ENCODE measurements around the gene TMA7B.
A peak's percentile ranks its signal among the peaks of the same experiment; 100 is the strongest.

Gene TMA7B

DNA sequence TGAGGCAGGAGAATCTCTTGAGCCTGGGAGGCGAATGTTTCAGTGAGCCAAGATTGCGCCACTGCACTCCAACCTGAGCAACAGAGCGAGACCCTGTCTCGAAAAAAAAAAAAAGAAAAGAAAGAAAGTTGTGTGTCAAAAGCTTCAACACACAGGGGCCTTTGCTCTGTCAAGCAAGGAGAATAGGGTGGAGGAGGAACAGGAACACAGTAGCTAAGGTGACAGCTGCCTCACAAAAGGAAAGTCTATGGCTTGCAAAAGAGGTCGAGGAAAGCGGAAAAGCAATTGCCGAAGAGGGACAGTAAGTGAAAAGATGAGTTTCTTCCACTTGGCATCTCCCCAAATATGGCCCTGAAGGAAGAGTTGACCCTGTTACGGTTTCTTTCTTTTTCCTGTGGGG, 26.5 kb upstream of the TMA7B start:
- no peak for DNase-seq

DNA sequence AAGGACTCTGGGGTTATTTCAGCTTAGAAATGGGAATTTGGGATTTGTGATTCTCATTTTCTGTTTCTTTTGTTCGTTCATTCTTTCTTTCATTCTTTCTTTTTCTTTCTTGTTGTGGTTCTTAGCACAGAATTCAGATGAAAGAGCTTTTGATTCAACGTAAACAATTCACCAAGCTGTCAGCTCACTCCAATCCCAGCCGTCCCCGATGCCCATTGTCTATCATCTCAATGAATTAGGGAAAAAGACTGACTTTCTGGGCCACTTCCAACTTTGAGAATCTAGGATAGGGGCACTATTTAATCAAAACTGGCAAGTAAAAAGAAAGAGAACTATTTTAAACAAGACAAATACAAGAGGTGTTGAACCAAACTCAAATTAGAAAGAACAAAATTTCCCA, 25.1 kb upstream of the TMA7B start:
- DNase-seq = no peak

DNA sequence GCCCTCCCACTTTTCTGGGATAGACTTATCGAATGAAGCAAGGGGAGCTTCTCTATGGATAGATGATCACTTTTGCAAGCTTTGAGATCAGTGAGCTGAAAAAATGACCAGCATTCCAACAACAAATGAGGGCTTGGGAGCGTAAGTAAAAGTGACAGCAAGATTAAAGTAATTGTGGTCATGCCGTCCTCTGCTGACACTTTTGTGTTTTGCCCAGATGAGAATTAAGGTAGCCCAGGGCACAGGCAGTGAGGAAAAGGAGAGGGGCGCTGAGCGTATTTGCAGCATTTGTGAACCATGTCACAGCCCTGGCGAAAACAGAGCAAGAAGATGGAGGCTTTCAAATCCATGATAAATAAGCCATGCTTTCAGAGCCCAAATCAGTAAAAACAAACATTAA, 24.6 kb upstream of the TMA7B start:
- no peak for DNase-seq

GRCh38 chr22:39936523-39937145, 23.6 kb upstream of the TMA7B start:
- DNase-seq = no peak

GRCh38 chr22:39937906-39938305, 22.3 kb upstream of the TMA7B start:
- DNase-seq = no peak

- DNase-seq = peak; percentile 84
Measured at GRCh38 chr22:39938509-39939111, 21.6 kb upstream of the TMA7B start.

GRCh38 chr22:39939830-39940229, 20.4 kb upstream of the TMA7B start:
- DNase-seq = no peak

DNA sequence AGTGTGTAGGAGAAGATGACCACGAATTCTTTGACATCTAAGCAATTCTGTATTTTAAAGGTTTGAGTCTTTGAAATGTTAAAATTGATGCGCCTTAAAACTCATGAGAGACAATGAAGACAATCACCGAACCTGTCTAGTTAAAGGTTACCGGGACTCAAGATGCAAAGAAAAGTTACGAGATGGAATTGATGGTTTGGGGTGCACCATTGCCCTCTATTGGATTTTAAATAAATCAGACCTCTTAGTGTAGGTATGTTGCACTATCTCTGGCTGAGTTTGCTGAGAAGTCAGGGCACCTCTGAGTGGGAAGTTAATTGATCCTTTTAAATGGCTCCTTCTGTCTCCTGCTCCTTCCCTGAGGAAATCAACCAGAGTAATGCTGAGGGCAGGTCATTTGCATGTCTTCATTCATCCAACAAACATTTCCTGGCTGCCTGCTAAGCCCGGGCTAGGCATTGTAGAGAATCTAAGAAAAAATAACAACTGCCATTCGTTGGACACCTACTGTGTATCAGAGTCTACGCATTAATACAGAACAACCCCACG, 19.4 kb upstream of the TMA7B start:
- DNase-seq = no peak

- no peak for DNase-seq
Measured at GRCh38 chr22:39941601-39942000, 18.6 kb upstream of the TMA7B start.

- DNase-seq = no peak
Measured at GRCh38 chr22:39942439-39943230, 17.6 kb upstream of the TMA7B start.

GRCh38 chr22:39943337-39943736, 16.9 kb upstream of the TMA7B start:
- DNase-seq = peak; percentile 71

DNA sequence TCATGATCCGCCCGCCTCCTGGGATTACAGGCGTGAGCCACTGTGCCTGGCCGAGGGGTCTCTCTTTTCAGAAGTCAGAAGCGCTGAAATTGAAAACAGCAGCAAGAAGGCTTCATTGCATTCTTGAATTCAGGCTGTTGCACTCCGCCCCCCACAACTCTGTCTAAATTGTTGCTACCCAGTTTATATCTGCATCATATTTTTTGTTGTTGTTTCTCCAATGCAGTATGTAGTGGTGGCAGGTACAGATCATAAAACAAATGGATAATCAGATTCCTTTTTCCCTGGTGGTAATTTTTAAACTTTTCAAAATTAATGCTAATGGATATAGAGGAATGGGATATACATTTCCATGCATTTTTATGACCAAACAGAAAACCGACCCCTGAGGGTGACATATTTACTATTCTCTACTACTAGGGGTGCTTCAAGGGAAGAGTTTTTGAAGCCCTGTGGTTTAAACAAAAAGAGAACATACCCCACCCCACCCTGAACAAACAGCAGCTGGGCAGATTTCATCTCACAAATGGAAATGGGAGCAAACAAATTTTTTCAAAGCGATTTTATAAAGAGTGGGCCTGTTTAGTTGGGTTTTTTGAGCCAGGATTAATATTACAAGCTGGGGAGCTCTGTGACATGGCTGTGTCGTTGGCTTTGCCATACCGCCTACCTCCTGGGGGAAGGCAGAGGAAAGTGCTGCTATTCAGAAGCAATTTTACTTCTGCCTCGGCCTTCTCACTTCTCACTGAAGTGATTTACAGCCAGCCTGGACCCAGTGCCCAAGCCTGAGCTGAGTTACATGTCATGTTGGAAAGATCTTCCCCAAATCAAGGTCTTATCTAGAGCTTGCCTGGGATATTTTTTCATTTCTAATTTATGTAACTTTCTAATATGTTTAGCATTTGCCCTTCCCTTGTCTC, 16.0 kb upstream of the TMA7B start:
- no peak for DNase-seq

DNA sequence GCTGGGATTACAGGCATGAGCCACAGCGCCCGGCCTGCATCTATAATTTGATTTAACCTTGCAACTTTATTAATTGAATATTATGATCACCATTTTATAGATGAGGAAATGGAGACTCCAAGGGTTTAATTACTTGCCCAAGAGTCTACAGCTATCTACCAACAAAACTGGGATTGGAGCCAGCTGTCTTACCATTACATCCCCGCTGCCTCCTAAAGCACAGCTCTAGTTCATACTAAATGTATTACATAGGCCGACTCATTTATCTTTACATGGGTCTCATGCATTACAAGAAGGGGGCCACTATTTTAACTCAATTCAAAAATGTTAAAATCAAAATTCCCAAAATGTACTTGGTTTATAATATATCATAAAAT, 14.1 kb upstream of the TMA7B start:
- DNase-seq = no peak

DNA sequence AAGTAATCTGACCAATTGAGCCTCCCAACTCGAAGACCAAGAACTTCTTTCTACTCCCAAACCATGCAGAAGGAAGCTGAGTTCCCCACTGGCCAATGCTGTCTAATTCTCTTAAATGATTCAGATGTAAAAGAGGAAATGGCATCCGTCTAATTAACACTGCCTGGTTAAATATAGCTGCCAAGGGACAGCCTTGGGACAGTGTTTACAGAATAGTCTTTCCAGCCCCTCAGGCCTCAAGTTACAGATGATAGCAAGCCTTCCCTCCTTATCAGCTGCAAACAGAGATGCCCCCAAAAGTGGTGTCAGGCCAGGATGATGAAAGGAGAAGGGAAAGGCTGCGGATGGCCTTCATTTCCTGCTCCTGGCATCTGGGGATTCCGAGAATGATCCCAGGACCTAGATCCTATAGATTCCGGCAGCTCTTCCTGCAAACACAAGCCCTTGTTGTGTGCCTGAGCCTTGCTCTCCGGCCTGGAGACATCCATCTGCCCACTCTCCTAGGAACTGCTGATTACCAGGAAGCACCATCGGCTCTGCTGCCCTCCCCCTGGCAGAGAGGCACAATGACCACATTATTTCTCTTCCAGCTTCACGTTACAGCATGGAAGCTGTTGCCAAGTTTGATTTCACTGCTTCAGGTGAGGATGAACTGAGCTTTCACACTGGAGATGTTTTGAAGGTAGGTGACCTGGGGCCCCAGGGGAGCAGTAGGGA, 13.5 kb upstream of the TMA7B start:
- no peak for DNase-seq

DNA sequence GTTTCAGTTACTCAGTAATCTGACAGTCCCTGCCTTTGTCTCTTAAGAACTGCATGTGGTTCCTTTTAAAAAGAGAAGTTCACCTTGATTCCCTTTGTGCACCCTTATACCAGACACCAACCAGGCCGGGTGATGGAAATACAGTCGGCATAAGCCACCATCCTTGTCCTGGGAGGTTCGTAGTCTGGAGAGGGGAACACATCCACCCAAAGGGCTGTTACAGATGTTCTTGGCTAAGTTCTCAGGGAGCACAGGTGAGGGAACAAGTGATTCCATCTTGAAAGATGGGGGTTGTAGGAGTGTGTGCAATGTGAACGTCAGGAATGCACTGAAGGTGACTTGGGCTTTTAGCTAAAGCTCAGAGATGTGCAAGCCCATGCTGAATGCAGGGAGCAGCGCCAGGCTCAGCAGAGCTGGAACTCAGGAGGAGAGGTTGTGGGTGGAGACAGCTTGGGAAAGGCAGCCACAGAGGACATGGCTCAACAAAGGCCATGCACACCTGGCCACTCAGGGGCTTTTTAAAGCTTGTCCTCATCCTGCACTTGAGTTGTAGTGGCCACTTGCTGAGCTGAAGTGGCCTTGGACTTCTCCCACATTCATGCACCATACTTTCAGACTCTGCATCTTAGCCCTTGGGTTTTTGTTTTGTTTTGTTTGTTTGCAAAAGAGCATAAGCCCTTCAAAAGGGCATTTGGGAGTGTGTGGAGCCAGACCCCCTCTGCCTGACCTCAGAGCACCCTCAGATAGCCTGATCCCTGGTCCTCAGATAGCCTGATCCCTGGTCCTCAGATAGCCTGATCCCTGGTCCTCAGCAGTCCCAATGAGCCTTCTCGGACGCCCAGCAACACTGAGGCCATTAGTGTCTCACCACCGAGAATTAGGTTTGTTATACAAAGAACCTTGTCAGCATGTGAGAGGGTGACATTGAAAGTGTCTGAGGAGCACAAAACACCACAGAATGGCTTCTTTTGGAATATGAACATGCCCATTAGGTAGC, 12.7 kb upstream of the TMA7B start:
- DNase-seq = no peak

DNA sequence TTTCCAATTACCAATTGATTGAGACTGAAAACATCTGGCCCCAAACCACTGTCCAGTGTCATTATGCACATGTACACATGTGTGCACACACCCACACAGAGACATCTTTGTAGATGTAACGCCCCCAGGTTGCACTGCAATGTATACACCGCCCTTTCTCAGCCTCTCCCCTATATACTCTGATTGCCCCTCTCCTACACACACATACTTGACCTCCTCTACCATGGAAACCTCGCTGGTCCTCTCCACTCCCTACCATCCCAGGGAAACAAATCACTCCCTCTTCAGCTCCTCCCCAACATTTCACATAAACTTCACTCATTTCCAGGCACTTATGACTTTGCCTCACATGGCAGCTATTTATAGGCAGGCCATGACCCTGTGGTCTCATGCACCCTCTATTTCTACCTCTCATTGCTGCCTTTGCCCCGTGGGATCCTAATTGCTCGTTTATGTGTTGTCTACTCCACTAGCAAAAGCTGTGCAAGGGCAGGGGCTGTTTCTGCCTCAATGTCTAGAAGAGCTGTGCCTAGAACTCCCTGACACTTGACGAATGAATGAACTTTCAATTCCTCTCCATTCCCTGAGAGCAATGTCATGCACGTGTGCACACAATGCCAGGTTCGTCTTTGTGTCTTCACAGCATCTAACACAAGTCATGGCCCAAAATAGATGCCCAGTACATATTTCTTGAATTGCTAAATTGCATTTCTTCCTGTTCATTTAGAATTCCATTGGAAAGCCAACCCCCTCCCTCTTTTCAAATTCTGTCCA, 10.0 kb upstream of the TMA7B start:
- no peak for DNase-seq

- DNase-seq = peak; percentile 73
Measured at GRCh38 chr22:39951603-39952293, 8.4 kb upstream of the TMA7B start.

DNA sequence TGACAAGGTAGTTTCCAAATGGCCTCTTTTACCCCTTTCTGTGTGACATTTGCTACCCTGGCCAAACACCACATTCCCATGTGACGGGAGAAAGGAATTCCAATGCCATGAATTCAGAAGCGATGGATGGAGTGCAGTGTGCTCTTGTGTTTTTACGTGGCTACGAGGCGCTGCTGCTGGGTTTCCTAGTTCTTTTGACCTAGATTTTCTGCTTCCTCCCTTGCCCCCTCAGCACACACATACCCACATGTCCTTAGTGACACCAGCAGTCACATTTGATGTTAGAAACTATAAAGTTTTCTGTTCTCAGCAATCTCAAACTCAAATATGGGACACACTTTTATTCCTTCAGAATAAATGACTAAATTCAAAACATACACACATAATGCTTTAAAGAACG, 7.8 kb upstream of the TMA7B start:
- DNase-seq = no peak

DNA sequence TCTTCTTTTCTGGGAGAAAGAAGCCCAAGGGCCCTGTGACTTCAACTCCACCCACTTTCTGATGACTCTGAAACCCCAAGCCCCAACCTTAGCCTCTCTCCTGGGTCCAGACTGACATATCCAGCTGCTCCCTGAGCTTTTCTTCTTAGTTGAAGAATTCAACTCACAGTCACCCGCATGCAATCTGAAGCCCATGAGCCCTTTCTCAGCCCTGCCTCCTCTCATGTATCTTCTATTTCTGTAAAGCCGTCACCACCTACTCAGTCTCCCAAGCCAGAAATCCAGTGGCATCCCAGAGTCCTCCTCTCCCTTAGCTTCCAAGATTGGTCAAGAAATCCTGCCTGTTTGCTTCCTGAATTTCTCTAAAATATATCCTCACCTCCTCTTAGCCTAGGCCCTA, 7.1 kb upstream of the TMA7B start:
- no peak for DNase-seq
